ENCODE data around the gene UBE2E3.

UBE2E3 gene

DNA sequence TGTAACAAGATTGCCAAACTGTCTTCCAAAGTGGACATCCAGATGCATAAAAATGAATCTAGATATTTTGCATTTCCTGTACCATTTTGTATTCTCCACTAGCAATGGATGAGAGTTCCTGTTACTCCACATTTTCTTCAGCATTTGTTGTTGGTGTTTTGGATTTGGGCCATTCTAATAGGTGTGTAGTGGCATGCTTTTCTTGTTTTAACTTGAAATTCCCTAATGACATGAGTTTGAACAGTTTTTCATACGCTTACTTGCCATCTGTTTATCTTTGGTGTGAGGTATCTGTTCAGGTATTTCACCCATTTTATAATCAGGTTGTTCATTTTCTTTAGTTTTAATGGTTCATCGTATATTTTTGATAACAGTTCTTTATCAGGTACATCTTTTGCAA is 73.9 kb downstream of the UBE2E3 start:
- TF ChIP-seq EZH2phosphoT487 (IDR thresholded peaks at IDR 0.05; ENCODE audit: borderline replicate concordance), result no peak
- TF ChIP-seq, protein P1, sequence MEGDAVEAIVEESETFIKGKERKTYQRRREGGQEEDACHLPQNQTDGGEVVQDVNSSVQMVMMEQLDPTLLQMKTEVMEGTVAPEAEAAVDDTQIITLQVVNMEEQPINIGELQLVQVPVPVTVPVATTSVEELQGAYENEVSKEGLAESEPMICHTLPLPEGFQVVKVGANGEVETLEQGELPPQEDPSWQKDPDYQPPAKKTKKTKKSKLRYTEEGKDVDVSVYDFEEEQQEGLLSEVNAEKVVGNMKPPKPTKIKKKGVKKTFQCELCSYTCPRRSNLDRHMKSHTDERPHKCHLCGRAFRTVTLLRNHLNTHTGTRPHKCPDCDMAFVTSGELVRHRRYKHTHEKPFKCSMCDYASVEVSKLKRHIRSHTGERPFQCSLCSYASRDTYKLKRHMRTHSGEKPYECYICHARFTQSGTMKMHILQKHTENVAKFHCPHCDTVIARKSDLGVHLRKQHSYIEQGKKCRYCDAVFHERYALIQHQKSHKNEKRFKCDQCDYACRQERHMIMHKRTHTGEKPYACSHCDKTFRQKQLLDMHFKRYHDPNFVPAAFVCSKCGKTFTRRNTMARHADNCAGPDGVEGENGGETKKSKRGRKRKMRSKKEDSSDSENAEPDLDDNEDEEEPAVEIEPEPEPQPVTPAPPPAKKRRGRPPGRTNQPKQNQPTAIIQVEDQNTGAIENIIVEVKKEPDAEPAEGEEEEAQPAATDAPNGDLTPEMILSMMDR (conservative IDR thresholded peaks at IDR 0.05; ENCODE audit: low read length), result no peak
- no peak overlapping the region for H3K9ac ChIP-seq (ENCODE audit: low read depth, low read length, poor library complexity, severe bottlenecking)
- no peaks in the 10 kb centered on the region for H3K9me3 ChIP-seq (ENCODE audit: insufficient read depth, low read depth, low read length)
- no peaks in the 10 kb centered on the region for H3K9me2 ChIP-seq (replicated peaks; ENCODE audit: low read depth, low read length)
- H3K79me2 ChIP-seq (ENCODE audit: insufficient read depth, low read length), result no peaks in the 10 kb centered on the region
- H3F3A ChIP-seq (ENCODE audit: low read depth), result no peaks in the 10 kb centered on the region
- H3K4me1 ChIP-seq (ENCODE audit: insufficient read depth, low read length, poor library complexity, severe bottlenecking), result no peaks in the 10 kb centered on the region
- no peak overlapping the region for H3K4me3 ChIP-seq (ENCODE audit: low read length, poor library complexity, severe bottlenecking)
- no peaks in the 10 kb centered on the region for H4K20me1 ChIP-seq (ENCODE audit: insufficient read depth, low read length, poor library complexity, severe bottlenecking)
- no peaks in the 10 kb centered on the region for H3K27me3 ChIP-seq (ENCODE audit: insufficient read depth, low read length, poor library complexity, severe bottlenecking)
- no peak overlapping the region for H2AFZ ChIP-seq (ENCODE audit: low read length)
- H3K4me2 ChIP-seq (ENCODE audit: low read depth, low read length, poor library complexity, severe bottlenecking), result no peak overlapping the region
- no peaks in the 10 kb centered on the region for H3K36me3 ChIP-seq (ENCODE audit: insufficient read depth, low read length)

DNA sequence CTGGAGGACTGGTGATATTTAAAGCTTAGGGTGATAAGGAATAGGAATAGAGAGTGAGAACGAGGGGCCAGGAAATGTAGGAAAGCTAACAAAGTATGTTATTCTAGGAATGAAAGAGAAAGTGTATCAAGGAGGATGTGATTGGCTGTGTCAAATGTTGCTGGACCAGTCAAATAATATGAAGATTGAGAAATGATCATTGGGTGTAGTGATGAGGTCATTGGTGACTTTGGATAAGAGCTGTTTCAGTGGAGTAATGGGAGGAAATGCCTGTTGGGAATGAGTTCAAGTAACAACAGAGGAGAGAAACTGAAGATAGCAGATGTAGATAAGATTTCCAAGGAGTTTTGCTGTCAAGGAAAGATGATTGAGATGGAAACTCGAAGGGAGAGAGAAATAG is 74.4 kb downstream of the UBE2E3 start:
- no peak overlapping the region for H3K4me2 ChIP-seq (ENCODE audit: low read depth, low read length, poor library complexity, severe bottlenecking)
- H3K79me2 ChIP-seq (ENCODE audit: insufficient read depth, low read length), result no peaks in the 10 kb centered on the region
- no peak for TF ChIP-seq EZH2phosphoT487 (IDR thresholded peaks at IDR 0.05; ENCODE audit: borderline replicate concordance)
- TF ChIP-seq, protein P1 (conservative IDR thresholded peaks at IDR 0.05; ENCODE audit: low read length), result no peak
- H3K36me3 ChIP-seq (ENCODE audit: insufficient read depth, low read length), result no peaks in the 10 kb centered on the region
- no peaks in the 10 kb centered on the region for H3K4me1 ChIP-seq (ENCODE audit: insufficient read depth, low read length, poor library complexity, severe bottlenecking)
- no peak overlapping the region for H3K9ac ChIP-seq (ENCODE audit: low read depth, low read length, poor library complexity, severe bottlenecking)
- H3K9me2 ChIP-seq (replicated peaks; ENCODE audit: low read depth, low read length), result no peaks in the 10 kb centered on the region
- H3K27me3 ChIP-seq (ENCODE audit: insufficient read depth, low read length, poor library complexity, severe bottlenecking), result no peaks in the 10 kb centered on the region
- no peaks in the 10 kb centered on the region for H4K20me1 ChIP-seq (ENCODE audit: insufficient read depth, low read length, poor library complexity, severe bottlenecking)
- H3F3A ChIP-seq (ENCODE audit: low read depth), result no peaks in the 10 kb centered on the region
- no peak overlapping the region for H2AFZ ChIP-seq (ENCODE audit: low read length)
- no peaks in the 10 kb centered on the region for H3K9me3 ChIP-seq (ENCODE audit: insufficient read depth, low read depth, low read length)
- no peak overlapping the region for H3K4me3 ChIP-seq (ENCODE audit: low read length, poor library complexity, severe bottlenecking)

DNA sequence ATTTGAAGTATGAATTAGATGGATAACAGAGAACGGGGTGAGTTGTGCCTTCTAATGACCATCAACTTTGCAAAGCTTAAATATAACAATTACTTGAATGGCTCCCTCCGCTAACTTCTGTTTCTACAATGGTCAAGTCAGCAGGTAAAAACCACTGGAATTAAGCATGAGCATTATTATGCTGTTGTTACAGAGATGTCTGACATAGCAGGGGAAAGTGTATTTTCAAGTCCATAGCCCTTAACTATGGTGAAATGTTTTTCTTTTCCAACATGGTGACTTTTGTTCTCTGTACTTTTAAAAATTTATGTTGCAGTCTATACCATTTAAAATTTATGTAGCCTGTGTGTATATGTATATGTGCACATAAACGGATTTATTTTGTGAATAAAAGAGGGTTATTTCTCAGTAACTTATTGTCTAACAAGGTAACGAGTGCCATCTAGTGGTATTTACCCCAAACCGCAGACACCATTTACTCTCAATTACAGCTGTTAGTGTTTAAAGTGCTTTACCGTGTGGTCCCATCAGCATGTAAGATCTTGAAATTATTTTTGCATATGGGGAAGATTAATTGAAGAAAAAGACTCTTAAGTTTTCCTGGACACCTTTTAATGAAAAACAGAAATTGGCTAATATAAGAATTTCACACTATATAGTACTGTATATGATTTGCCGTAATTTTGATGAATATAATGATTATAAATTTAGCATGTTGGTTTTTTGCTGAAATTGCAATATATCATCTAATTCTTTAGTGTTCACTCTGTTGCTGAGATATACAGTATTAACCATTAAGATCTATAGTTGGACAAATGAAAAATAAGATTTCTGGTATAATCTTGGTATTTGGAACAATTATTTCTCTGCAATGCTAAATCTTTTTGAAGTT is 78.2 kb downstream of the UBE2E3 start:
- TF ChIP-seq, protein P1 (conservative IDR thresholded peaks at IDR 0.05; ENCODE audit: low read length), result peak; percentile 99
- TF ChIP-seq EZH2phosphoT487 (IDR thresholded peaks at IDR 0.05; ENCODE audit: borderline replicate concordance), result no peak
- H3K79me2 ChIP-seq (ENCODE audit: insufficient read depth, low read length), result no peaks in the 10 kb centered on the region
- H3K9me3 ChIP-seq (ENCODE audit: insufficient read depth, low read depth, low read length), result no peaks in the 10 kb centered on the region
- H3K36me3 ChIP-seq (ENCODE audit: insufficient read depth, low read length), result no peaks in the 10 kb centered on the region
- no peaks in the 10 kb centered on the region for H4K20me1 ChIP-seq (ENCODE audit: insufficient read depth, low read length, poor library complexity, severe bottlenecking)
- no peaks in the 10 kb centered on the region for H3K9me2 ChIP-seq (replicated peaks; ENCODE audit: low read depth, low read length)
- no peaks in the 10 kb centered on the region for H3F3A ChIP-seq (ENCODE audit: low read depth)
- H3K4me2 ChIP-seq (ENCODE audit: low read depth, low read length, poor library complexity, severe bottlenecking), result no peak overlapping the region
- no peaks in the 10 kb centered on the region for H3K27me3 ChIP-seq (ENCODE audit: insufficient read depth, low read length, poor library complexity, severe bottlenecking)
- H3K4me3 ChIP-seq (ENCODE audit: low read length, poor library complexity, severe bottlenecking), result no peak overlapping the region
- H2AFZ ChIP-seq (ENCODE audit: low read length), result no peak overlapping the region
- no peak overlapping the region for H3K9ac ChIP-seq (ENCODE audit: low read depth, low read length, poor library complexity, severe bottlenecking)
- H3K4me1 ChIP-seq (ENCODE audit: insufficient read depth, low read length, poor library complexity, severe bottlenecking), result peaks cover 4% of the 10 kb centered on the region

Measured in Loucy (cell line).